Gastroesophageal sphincter (tissue), 4 donors: ENCODE measurements around the gene ABHD17A. TPM values are rescaled to one million over a fixed set of nuclear protein-coding genes. Genes with fewer than 3 reads are reported as not detected.

ENCODE experiments used
- ATAC-seq: fragments of 150-250 bp; one replicate; pipeline ENCODE4 v1.9.1; 2016; ENCODE audit warnings: mild to moderate bottlenecking, moderate library complexity
- H3K27ac ChIP-seq, 4 donors: fragments of 200-600 bp; sonication (generic) in 3 of 4; 1 replicate in 3 of 4; 2 replicates in 1 of 4; pipeline ENCODE4 v1.5.1; 2016 to 2019
- H3K27me3 ChIP-seq: fragments of 200-600 bp; sonication (generic); one replicate; pipeline ENCODE4 v1.5.1; 2019
- H3K36me3 ChIP-seq, 2 donors: fragments of 200-600 bp; sonication (generic); one replicate each; pipeline ENCODE4 v1.5.1; 2019; ENCODE audit warnings: control low read depth in 1 of 2
- H3K4me1 ChIP-seq, 3 donors: fragments of 200-600 bp; sonication (generic); 1 replicate in 2 of 3; 2 replicates in 1 of 3; pipeline ENCODE4 v1.5.1; 2016 to 2019; ENCODE audit warnings: control low read depth in 2 of 3
- H3K4me3 ChIP-seq, 2 donors: fragments of 200-600 bp; sonication (generic); one replicate each; pipeline ENCODE4 v1.5.1; 2019; ENCODE audit warnings: mild to moderate bottlenecking in 1 of 2, moderate library complexity in 1 of 2
- H3K9me3 ChIP-seq, 3 donors: fragments of 200-600 bp; sonication (generic); one replicate each; pipeline ENCODE4 v1.5.1; 2017 to 2019; ENCODE audit warnings: control low read depth in 2 of 3
- EP300 ChIP-seq: sonication (generic); formaldehyde crosslinking; IDR thresholded peaks from one replicate; pipeline ENCODE4 v1.6.1; 2017; ENCODE audit warnings: antibody characterized with exemption, mild to moderate bottlenecking
- POLR2A ChIP-seq, 2 donors: fragments of 450-650 bp; IDR thresholded peaks; one replicate each; pipeline ENCODE4 v1.6.1; 2017; ENCODE audit warnings: antibody characterized with exemption in 2 of 2, mild to moderate bottlenecking in 2 of 2, moderate library complexity in 1 of 2
- POLR2AphosphoS5 ChIP-seq: sonication (generic); formaldehyde crosslinking; IDR thresholded peaks from one replicate; pipeline ENCODE4 v1.6.1; 2017; ENCODE audit warnings: antibody characterized with exemption
- WGBS, 2 donors: methylation state at CpG; one replicate each; pipeline ENCODE4 v1.1.5; 2018; ENCODE audit warnings: low coverage in 1 of 2; 5-methylcytosine and 5-hydroxymethylcytosine counted together
- total RNA-seq, 4 donors: library from RNA; depleted of rRNA; stranded (reverse); fragments of >200 nt; gene quantifications; one replicate each; pipeline ENCODE4 v1.1.0, GENCODE V29; 2016
- TF ChIP-seq, protein P1 (sequence below), 4 experiments: fragments of 200-600 bp in 2 of 4; fragments of 450-650 bp in 2 of 4; sonication (generic) in 1 of 4; IDR thresholded peaks; one replicate each; pipeline ENCODE4 v1.5.1; 2017 to 2019; ENCODE audit warnings: antibody characterized with exemption in 4 of 4, mild to moderate bottlenecking in 2 of 4, moderate library complexity in 2 of 4

Gene ABHD17A
- total RNA-seq, 4 donors from 2014 or later, result 80.0 to 117 (median 91.0) TPM

DNA sequence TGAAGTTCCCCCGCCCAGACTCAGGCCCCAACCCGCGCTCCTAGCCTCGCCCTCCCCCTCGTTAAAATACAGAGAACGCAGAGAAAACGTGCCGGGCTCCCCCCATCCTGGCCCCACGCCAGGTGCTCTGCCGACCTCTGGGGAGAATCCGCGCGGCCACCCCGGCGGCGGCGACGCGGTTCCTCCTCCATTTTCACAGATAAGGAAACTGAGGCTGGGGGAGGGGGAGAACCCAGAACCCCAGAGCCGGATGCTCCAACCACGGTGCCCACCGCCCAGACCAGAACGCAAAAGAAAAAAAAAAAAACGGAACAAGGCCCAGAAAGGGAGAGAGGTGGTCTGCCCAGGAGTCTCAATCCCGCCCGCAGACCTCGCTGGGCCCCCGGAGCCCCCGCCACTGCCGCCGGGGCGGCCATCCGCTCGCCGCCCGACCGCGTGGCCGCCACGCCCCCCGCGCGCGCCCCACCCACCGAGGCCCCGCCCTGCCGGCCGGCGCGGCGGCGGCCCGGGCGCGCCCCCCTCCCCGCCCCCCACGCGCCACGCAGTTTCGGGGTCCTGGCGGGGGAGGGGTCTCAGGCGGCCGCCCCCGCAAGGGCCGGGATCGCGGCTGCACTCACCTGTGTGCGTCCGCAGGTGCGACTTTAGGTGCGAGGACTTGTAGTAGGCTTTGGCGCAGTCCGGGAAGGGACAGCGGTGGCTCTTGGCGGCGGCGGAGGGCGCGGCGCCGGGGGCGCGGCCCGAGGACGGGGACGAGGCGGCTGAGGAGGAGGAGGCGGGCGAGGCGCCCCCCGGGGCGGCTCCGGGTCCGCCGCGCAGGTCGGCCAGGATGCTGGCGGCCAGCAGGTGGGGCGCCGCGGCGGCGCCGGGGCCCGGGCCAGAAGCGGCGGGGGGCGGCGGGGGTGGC is 22.6 kb downstream of the ABHD17A start:
- Histone ChIP-seq H3K27ac (peak overlapping the region in 3 of 4 donors; percentile 85 to 93 (median 89)), H3K4me3 (peak overlapping the region; percentile 41 to 69), H3K9me3 (no peaks in the 10 kb centered on the region), H3K4me1 (peaks cover 0 to 64% (median 42%) of the 10 kb centered on the region in 3 donors), H3K27me3 (peaks cover 42% of the 10 kb centered on the region), H3K36me3 (no peaks in the 10 kb centered on the region)
- TF ChIP-seq POLR2AphosphoS5 (no peak), EP300 (no peak), POLR2A (IDR thresholded peaks at IDR 0.05) (no peak)
- TF ChIP-seq, protein P1, sequence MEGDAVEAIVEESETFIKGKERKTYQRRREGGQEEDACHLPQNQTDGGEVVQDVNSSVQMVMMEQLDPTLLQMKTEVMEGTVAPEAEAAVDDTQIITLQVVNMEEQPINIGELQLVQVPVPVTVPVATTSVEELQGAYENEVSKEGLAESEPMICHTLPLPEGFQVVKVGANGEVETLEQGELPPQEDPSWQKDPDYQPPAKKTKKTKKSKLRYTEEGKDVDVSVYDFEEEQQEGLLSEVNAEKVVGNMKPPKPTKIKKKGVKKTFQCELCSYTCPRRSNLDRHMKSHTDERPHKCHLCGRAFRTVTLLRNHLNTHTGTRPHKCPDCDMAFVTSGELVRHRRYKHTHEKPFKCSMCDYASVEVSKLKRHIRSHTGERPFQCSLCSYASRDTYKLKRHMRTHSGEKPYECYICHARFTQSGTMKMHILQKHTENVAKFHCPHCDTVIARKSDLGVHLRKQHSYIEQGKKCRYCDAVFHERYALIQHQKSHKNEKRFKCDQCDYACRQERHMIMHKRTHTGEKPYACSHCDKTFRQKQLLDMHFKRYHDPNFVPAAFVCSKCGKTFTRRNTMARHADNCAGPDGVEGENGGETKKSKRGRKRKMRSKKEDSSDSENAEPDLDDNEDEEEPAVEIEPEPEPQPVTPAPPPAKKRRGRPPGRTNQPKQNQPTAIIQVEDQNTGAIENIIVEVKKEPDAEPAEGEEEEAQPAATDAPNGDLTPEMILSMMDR (IDR thresholded peaks at IDR 0.05), result no peak
- ATAC-seq, result no peak
- WGBS, 2 donors, result no CpG with 5 or more reads among the region's 109 CpGs

DNA sequence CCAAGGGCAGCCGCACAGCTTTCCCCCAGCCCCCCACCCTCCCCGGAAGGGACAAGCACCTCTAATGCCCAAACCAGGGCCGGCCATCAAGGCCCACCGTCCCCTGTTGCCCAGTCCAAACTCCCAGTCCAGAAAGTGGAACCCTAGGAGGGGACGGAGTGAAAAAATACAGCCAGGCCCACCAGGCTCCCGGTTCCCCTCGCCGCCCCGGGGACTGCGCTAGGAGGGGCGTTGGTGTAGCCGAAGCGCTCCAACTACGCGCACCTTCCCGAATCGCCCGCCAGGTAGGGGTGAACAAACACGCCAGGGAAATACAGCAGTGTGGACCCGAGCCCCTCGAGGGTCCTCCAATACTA is 23.2 kb downstream of the ABHD17A start:
- Histone ChIP-seq H3K27ac (peak overlapping the region in 3 of 4 donors; percentile 52 to 89 (median 85)), H3K27me3 (peaks cover 46% of the 10 kb centered on the region), H3K4me1 (peaks cover 0 to 71% (median 49%) of the 10 kb centered on the region in 3 donors), H3K9me3 (no peaks in the 10 kb centered on the region), H3K4me3 (peak overlapping the region; percentile 23 to 69), H3K36me3 (no peaks in the 10 kb centered on the region)
- WGBS, 2 donors, result no CpG with 5 or more reads among the region's 21 CpGs
- TF ChIP-seq, protein P1 (IDR thresholded peaks at IDR 0.05), result no peak
- TF ChIP-seq POLR2A (IDR thresholded peaks at IDR 0.05) (no peak), POLR2AphosphoS5 (no peak), EP300 (no peak)
- no peak for ATAC-seq

DNA sequence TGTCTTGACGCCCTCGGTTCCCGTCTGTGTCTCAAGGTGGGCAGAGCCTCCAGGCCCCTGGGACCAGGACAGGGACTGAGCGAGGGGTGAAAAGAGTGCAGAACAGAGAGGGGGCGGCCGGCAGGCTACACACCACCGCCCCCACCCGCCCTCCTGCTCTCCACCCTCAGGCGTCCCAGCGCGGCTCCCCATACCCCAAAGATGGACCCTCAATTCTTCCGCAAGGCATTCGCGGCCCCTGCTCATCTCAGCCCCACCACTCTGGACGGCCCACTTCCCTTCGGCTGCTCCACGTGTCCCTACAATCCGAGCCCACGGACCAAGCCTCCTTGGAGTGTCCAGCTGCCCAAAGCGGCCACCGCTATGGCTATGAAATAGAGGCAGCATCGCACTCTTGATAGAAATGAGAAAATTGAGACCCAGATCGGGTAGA is 23.7 kb downstream of the ABHD17A start:
- peaks cover 0 to 75% (median 53%) of the 10 kb centered on the region in 3 donors for H3K4me1 ChIP-seq

DNA sequence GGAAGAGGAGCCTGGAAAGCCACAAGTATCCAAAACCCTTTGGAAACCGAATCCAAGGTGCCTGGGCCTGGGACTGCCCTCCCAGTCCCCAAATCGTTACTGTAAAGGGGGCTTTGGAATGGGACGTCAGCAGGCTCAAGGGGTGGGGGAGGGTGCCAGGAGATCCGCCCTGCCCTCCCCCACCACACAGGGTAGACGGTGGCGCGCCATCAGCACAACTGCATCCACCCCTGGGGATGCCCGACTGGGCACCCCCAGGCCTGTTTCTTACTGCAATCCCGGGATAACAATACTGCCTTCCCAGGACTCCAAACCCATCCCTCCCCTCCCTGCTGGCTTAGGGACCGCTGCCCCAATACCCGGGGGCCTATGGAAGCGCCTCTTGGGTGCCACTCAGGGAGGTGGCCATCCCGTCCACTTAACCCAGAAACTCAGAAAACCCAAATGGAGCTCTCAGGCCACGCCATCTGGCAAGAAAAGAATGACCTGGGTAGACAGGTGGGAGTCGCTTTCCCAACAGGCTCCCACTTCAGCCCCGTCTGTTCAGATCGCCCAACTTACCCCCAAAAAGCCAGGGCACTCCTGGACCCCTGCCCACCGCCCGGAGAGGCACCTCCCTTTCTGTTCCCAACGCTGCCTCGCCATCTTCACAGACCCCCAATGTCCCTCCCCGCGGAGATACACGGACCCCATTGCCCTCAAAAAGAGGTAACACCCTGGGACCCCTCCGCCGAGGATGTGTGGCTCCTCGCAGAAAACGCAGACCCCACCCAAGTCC is 24.3 kb downstream of the ABHD17A start:
- TF ChIP-seq, protein P1 (IDR thresholded peaks at IDR 0.05), result no peak
- TF ChIP-seq POLR2AphosphoS5 (no peak), POLR2A (IDR thresholded peaks at IDR 0.05) (no peak), EP300 (no peak)
- Histone ChIP-seq H3K27me3 (peaks cover 57% of the 10 kb centered on the region), H3K36me3 (no peaks in the 10 kb centered on the region), H3K27ac (peak overlapping the region in 3 of 4 donors; percentile 82 to 89 (median 85)), H3K4me3 (peak overlapping the region in 1 of 2 donors; percentile 69), H3K4me1 (peaks cover 0 to 81% (median 59%) of the 10 kb centered on the region in 3 donors), H3K9me3 (no peaks in the 10 kb centered on the region)
- ATAC-seq, result no peak
- 60% methylated on average over 1 of the region's 28 CpGs; no CpG with 5 or more reads in 1 of the 2 donors for WGBS, 2 donors

More for the DNA sequence above, 23.7 kb downstream of the ABHD17A start:
- peaks cover 51% of the 10 kb centered on the region for H3K27me3 ChIP-seq
- H3K36me3 ChIP-seq, result no peaks in the 10 kb centered on the region
- 12% methylated on average over 5 of the region's 23 CpGs; no CpG with 5 or more reads in 1 of the 2 donors for WGBS, 2 donors
- H3K27ac ChIP-seq, result peak overlapping the region in 3 of 4 donors; percentile 52 to 89 (median 85)
- H3K9me3 ChIP-seq, result no peaks in the 10 kb centered on the region
- H3K4me3 ChIP-seq, result peak overlapping the region in 1 of 2 donors; percentile 69
- TF ChIP-seq POLR2A (IDR thresholded peaks at IDR 0.05), result no peak
- TF ChIP-seq, protein P1 (IDR thresholded peaks at IDR 0.05), result no peak
- no peak for TF ChIP-seq EP300
- TF ChIP-seq POLR2AphosphoS5, result no peak
- no peak for ATAC-seq
